HCT116 (cell line): ENCODE measurements around the gene GPR151.

Experiments
- CTCF ChIP-seq, 3 experiments: fragments of 200-600 bp in 1 of 3; sonication (generic) in 1 of 3; IDR thresholded peaks in 2 of 3; conservative IDR thresholded peaks in 1 of 3; 2 replicates each; pipeline ENCODE4 v1.5.1; 2012 to 2017; ENCODE audit warnings: low read depth in 2 of 3, low read length in 2 of 3, antibody characterized with exemption in 1 of 3, borderline replicate concordance in 1 of 3, control low read depth in 1 of 3, mild to moderate bottlenecking in 1 of 3, mixed read lengths in 1 of 3, mixed run types in 1 of 3, moderate library complexity in 1 of 3; ENCODE audit not compliant: insufficient read depth in 1 of 3
- EZH2 ChIP-seq: fragments of 200-600 bp; sonication (generic); IDR thresholded peaks from 2 replicates; pipeline ENCODE4 v1.6.1; 2017; ENCODE audit warnings: antibody characterized with exemption, mixed run types
- POLR2A ChIP-seq: IDR thresholded peaks from 2 replicates; pipeline ENCODE4 v1.7.0; 2011; ENCODE audit warnings: borderline replicate concordance; ENCODE audit not compliant: insufficient read depth, insufficient read length; ENCODE audit errors: extremely low read depth
- POLR2AphosphoS5 ChIP-seq: IDR thresholded peaks from 2 replicates; pipeline ENCODE4 v1.6.1; 2011; ENCODE audit warnings: mild to moderate bottlenecking, low read depth, low read length, moderate library complexity
- REST ChIP-seq: IDR thresholded peaks from 2 replicates; pipeline ENCODE4 v1.6.1; 2012; ENCODE audit warnings: low read depth
- SP1 ChIP-seq: IDR thresholded peaks from 2 replicates; pipeline ENCODE4 v1.6.1; 2012; ENCODE audit warnings: low read depth
- SRF ChIP-seq: IDR thresholded peaks from 2 replicates; pipeline ENCODE4 v1.6.1; 2012; ENCODE audit warnings: low read depth

GRCh38 chr5:146516151-146516475 is at the start of gene GPR151:
- TF ChIP-seq CTCF (IDR thresholded peaks at IDR 0.05 in 2 of 3, conservative IDR thresholded peaks at IDR 0.05 in 1 of 3; ENCODE audit: borderline replicate concordance in 1 of 3, insufficient read depth in 1 of 3, low read depth in 2 of 3, low read length in 2 of 3): no peak
- no peak for TF ChIP-seq REST
- no peak for TF ChIP-seq POLR2A
- no peak for TF ChIP-seq SRF
- no peak for TF ChIP-seq POLR2AphosphoS5
- no peak for TF ChIP-seq EZH2
- no peak for TF ChIP-seq SP1
